GM10847 (cell line): ENCODE results near the gene DNM3.

Experiments
- POLR2A ChIP-seq: IDR thresholded peaks from 2 replicates; pipeline ENCODE4 v1.6.1; 2011; ENCODE audit not compliant: insufficient read length; ENCODE audit errors: extremely low read depth

DNM3 gene

DNA sequence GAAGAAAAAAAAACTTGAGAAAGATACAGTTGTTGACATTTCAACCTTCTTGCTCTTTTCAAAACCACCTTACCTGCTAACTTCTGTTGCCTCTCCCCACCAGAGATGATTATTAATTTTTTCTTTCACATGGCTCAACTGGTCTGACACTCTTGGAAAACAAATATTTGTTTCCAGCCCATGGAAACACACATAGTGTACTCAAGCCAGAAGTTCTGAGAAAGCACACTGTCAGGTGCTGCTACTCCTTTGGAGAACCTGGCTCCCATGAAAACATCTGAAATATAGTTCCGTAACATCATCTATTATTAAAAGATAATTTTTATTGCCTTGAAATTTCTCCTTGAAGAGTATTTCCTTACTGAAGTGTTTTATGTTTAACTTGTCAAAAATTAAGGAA, 434.2 kb downstream of the DNM3 start:
- TF ChIP-seq POLR2A = no peak

DNA sequence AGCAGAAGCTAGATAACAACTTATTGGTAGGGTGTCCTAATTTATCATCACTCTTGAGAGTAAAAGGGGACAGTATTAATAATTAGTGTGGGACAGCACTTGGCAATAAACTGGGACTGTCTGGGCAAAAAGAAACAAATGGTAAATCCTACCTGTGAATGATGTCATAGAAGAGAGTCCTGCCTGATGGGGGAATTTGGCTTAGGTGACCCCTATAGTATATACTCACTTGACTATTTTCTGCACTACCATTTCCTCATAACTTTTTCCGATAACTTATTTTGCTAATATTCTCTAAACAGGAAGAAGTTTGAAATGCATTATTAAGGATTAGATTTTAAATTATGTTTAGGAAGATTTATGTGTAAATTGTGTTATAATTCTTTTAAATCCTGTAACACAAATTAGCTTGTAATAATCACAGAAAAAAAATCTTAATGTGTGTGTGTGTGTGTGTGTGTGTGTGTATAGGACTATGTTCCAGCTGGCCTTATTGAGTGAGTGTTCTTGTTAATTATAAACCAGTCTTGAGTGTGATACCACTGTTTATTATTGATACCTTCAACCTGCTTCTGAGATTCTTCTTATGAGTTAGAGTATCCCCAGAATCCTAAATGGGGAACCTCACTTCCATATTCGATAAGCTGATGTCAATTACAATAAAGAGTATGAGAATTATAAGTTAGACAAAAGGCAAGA, 435.0 kb downstream of the DNM3 start:
- TF ChIP-seq POLR2A = no peak

DNA sequence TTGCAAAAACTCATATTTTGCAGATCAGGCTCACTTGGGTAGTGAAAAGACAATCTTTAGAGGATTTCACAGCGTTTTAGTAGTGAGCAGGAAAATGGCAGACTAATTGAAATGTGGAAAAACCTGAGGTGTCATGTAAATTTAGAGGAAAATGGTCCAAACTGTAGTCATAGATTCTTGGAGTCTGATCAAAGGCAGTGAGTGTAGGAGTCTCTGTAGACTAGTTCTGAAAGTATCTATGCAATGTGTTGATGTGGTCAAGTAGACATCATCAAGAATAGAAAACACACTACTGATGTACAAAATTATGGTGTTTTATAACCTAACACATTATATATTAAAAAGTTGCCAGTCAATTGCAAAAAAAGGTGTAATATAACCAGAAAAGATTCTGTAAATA, 436.0 kb downstream of the DNM3 start:
- no peak for TF ChIP-seq POLR2A

DNA sequence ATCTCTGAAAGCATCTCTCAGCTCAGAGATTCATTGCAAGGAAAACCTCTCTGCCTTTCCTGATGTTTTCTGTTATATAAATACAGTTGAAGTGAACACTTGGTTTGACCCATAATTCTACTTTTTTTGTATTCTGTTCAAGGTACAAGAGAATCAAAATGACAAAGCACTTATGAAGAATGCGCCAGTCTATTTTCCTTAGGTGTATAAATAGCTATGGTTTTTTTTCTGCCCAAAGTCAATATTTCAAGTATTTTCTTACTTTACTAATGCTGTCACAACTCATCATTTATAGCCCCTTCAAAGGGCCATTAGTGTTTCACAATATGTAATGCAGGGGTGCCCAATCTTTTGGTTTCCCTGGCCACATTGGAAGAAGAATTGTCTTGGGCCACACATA, 436.7 kb downstream of the DNM3 start:
- TF ChIP-seq POLR2A = no peak

DNA sequence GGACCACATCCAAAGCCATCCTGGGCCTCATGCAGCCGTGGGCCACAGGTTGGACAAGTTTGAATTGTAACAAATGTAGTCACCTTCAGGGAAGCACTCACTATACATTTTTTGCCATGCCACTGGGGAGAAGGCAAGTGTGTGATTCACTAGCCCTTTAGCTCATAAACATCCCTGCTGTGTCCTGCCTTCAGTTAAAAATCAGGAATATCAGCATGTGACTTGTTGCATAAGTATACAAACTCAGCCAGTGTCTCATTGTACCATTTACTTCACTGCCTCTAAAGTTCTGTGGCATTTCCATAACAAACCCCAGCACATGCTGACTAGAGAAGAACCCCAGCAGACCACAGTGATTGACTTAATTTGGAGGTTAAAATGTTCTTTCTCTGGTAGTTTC, 437.2 kb downstream of the DNM3 start:
- no peak for TF ChIP-seq POLR2A

DNA sequence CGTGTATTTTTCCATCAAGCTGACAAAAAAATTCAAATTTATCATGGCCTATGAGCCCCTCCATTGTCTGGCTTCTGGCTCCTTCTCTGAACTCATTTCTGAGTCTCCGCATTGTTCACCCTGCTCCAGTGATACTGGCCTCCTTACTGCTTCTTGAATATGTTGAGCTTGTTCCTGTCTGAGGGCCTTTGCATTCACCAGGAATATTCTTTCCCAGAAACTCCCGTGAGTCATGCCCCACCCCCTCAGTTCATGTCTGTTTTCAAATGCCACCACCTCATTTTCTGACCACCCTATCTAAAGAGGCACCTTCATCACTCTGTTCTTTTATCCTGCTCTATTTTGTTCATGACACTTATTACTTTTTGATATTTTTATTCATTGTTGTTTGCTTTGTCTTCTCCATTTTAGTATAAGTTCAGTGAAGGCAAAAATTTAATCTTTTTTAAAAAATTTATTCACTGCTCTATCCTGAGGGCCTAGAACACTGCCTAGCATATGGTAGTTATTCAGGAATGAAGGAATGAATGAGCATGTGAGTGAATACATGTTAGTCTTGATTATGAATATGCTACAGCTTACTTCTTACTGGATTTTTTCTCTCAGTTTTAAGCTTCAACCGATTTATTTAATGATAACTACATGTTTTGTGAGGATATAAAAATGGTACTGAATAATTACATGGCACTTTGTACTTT, 438.8 kb downstream of the DNM3 start:
- no peak for TF ChIP-seq POLR2A

DNA sequence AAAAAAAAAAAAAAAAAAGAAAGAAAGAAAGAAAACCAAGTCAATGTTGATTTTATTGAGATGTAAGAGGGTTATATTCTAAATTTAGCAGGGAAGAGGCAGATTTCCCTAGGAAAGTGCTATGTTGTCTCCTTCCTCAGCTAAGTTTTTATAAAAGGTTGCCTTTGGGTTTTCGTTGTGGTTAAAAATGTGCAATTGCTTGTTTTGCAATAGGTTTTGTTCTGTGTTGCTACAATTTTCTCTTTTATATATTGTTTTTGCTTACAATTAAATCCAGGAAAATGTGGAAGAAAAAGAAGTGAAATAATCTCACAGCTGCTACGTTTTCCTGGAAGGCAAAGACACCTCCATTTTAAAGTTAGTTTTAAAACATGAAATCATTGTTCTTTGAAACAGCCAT, 442.5 kb downstream of the DNM3 start:
- no peak for TF ChIP-seq POLR2A

DNA sequence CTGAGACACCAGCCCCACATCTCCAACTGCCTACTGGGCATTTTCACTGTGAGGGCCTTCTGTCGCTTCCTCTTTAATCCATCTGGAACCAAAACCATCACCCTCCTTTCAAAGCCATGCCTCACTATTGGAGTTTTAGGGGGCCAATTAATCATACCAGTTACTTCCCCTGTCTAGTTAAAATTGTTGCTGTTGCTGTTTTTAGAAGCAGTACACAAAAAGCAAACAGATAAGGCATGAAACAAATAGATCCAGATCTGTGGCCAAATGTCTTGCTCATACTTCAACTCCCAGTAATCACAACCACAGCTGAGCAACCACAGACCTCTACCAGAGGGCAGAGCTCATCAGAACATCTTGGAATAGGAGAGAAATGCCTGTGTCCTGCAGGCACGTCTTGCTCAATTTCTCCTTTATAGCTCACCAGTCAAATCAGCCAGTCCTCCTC, 445.4 kb downstream of the DNM3 start:
- TF ChIP-seq POLR2A = no peak

DNA sequence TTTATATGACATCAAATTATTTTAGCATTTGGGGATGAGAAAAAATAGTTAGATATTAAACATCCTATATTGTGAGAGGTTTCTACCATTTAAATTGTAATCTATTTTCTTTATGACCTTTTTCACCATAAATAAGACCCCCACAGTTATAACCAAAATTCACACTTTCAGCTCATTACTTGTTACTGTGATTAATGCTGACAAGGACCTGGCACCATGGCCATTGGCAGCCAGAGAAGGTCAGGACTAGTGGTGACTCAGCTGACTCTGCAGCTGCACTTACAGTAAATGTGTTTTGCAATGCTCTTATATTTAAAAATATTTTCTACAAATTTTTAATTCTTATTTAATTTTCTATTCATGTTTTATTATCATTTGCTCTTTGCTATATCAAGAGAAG, 445.9 kb downstream of the DNM3 start:
- no peak for TF ChIP-seq POLR2A

DNA sequence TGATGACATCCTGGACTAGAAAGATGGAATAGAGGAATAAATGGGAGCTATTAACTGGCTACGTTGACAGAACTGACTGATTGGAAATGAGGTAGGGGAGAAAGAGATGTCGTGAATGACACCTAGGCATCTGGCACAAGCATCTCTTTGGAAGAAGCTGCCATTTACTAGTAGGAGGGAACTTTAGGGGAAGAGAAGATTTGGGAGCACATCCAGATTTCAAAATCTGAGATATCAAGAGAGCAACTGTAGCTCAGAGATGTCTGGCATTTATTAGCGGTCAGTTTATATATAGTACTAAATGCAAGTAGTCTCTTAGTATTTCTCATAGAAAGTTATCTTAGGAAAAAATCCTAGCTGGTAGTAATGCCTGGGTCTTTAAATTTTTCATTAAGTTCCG, 447.3 kb downstream of the DNM3 start:
- no peak for TF ChIP-seq POLR2A

DNA sequence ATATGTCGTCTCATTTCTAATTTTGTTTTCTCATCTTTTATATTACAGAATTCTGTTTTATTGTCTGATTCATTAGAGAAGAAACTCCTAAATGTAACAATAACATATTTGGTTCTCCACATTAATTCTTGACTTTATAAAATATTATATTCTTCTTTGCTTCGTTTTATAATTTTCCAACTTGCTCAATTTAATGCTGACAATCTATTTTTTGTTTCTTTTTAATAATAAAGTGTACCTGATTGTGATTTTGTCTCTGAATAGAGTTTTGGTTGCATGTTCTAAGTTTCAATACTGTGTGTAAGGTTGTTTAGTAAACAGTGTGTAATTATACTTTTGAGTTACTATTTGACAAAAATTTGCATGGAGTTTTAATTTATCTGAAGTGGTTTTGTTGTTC, 448.1 kb downstream of the DNM3 start:
- no peak for TF ChIP-seq POLR2A

DNA sequence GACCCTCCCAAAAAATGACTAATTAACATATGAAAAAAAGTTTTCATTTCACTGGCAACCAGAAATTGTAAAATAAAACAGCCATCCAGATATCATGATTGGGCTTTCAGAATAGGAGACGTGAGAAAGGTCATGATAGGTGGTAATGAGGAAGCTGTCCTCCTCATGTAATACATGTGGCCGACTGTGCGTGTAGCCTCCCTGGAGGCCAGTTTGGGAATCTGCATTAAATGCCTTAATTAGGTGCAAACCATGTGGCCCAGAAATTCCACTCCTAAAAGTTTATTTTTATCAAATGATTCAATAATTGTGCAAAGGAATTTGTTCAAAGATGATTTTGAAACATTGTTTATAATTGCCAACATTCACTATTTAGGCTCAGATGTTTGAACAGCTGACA, 451.5 kb downstream of the DNM3 start:
- no peak for TF ChIP-seq POLR2A

DNA sequence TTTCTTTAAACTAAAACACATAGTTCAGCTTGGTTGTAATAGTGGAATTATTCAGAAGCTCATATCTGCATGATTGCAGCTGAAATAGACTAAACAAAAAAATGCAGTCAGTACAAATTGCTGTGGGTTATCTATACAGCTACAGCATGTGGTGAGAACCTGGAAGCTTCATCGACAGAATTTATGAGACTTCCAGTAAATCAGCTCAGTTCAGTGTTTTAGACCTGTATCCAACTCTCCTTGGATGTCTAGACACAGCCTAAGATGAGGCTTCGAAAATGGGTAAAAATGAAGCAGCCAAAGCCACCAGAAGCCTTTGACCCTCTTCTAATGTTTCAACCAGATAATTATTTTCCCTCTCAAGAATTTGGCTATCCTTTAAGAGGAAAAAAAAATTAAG, 452.1 kb downstream of the DNM3 start:
- TF ChIP-seq POLR2A = no peak

DNA sequence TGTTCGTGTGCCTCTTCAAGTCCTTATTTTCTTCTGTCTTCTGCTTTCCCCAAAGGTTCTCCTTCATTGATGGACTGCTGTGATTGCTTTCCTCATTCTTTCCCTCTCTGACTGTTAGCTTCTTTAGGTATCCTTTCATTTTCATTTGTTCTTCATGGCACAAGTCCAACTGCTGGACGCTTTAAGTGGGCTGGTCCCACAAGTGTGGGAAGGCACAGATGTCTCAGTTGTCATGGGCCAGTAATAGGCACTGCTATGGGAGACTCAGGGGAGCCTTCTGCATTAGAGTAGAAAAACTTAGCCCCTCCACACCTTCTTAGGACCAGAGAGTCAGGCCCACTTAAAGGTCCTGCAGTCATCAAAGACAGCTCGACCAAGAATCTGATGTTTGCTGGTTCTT, 456.8 kb downstream of the DNM3 start:
- no peak for TF ChIP-seq POLR2A

DNA sequence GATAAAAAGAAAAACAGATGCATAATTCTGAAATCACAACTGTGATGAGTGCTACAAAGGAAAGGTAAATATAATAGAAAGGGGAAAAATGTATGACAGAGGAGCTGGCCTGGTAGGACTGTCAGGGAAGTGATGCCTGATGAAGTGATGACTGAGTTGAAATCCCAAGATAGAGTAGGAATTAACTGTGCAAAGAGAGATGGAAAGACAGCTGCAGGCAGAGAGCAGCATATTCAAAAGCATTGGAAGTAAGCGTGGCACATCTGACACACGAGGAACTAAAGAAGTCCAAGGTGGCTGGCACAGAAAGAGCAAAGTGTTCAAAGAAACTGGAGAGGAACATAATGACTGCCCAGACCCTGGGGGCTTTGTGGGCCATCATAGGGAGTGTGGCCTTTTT, 457.6 kb downstream of the DNM3 start:
- TF ChIP-seq POLR2A = no peak

DNA sequence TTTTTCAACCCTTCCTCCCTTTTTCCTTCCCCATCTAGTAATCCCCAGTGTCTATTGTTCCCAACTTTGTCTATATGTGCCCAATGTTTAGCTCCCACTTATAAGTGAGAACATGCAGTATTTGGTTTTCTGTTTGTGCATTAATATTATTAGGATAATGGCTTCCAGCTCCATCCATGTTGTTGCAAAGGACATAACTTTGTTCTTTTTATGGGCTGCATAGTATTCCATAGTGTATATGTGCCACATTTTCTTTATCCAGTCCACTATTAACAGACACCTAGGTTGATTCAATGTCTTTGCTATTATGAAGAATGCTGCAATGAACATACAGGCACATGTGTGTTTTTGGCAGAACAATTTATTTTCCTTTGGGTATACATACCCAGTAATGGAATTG, 458.2 kb downstream of the DNM3 start:
- no peak for TF ChIP-seq POLR2A

DNA sequence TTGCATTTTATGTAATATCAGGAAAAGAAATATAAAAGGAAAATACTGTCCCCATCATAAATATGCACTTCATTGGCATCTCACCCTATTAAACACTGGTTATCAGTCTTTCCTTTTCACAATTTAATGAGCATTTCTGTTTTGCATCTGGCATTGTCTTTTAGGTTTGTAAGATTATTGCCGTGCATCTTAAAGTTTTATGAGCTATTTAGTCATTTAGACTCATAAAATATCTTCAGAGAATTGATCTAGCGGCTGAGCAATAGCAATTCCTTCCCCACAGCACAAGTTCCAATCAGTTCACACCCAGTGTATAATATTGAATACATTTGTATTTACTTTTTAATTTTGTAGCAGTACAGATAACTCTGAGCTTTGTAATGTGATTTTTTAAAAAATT, 466.8 kb downstream of the DNM3 start:
- no peak for TF ChIP-seq POLR2A
